Fibroblast of lung (primary cell): ENCODE measurements around the gene PRKAR1B. TPM values are rescaled to one million over a fixed set of nuclear protein-coding genes. Genes with fewer than 3 reads are reported as not detected.

Experiments
- DNase-seq, 2 donors: peaks; one replicate each; pipeline versions ENCODE4 v3.0.0 to v3.0.0-alpha.2; 2010; ENCODE audit warnings: low read depth in 2 of 2
- H2AFZ ChIP-seq: 2 replicates; pipeline ENCODE4 v1.5.1; 2012; ENCODE audit warnings: low read length, control low read depth, inconsistent platforms
- H3K27ac ChIP-seq: 2 replicates; pipeline ENCODE4 v1.5.1; 2011; ENCODE audit warnings: low read length, control low read depth; ENCODE audit not compliant: insufficient read depth
- H3K27me3 ChIP-seq: 2 replicates; pipeline ENCODE4 v1.5.1; 2011; ENCODE audit warnings: mild to moderate bottlenecking, low read length; ENCODE audit not compliant: control insufficient read depth, insufficient read depth
- H3K36me3 ChIP-seq: 2 replicates; pipeline ENCODE4 v1.5.1; 2011; ENCODE audit warnings: low read length; ENCODE audit not compliant: control insufficient read depth, insufficient read depth
- H3K4me1 ChIP-seq: 2 replicates; pipeline ENCODE4 v1.5.1; 2011; ENCODE audit warnings: low read length; ENCODE audit not compliant: control insufficient read depth, insufficient read depth; ENCODE audit errors: extremely low read depth
- H3K4me2 ChIP-seq: 2 replicates; pipeline ENCODE4 v1.5.1; 2011; ENCODE audit warnings: low read length, control low read depth; ENCODE audit not compliant: insufficient read depth; ENCODE audit errors: extremely low read depth
- H3K4me3 ChIP-seq, 4 experiments: fragments of 200-600 bp in 1 of 4; sonication (generic) in 1 of 4; replicated peaks in 1 of 4; 2 replicates each; pipeline ENCODE4 v1.5.1; 2011 to 2016; ENCODE audit warnings: low read length in 4 of 4, low read depth in 3 of 4, mild to moderate bottlenecking in 3 of 4, control low read depth in 2 of 4, inconsistent platforms in 1 of 4, mixed read lengths in 1 of 4; ENCODE audit not compliant: insufficient read depth in 1 of 4; ENCODE audit errors: control extremely low read depth in 1 of 4
- H3K79me2 ChIP-seq: 2 replicates; pipeline ENCODE4 v1.5.1; 2012; ENCODE audit warnings: mild to moderate bottlenecking, low read length, inconsistent platforms; ENCODE audit not compliant: control insufficient read depth, insufficient read depth
- H3K9ac ChIP-seq: 2 replicates; pipeline ENCODE4 v1.5.1; 2011; ENCODE audit warnings: mild to moderate bottlenecking, low read length, control low read depth; ENCODE audit not compliant: insufficient read depth
- H3K9me3 ChIP-seq: 2 replicates; pipeline ENCODE4 v1.5.1; 2012; ENCODE audit warnings: low read depth, low read length; ENCODE audit not compliant: control insufficient read depth, insufficient read depth
- H4K20me1 ChIP-seq: 2 replicates; pipeline ENCODE4 v1.5.1; 2011; ENCODE audit warnings: low read length; ENCODE audit not compliant: control insufficient read depth, insufficient read depth; ENCODE audit errors: extremely low read depth
- CTCF ChIP-seq, 2 donors: IDR thresholded peaks in 1 of 2; conservative IDR thresholded peaks in 1 of 2; 1 replicate in 1 of 2; 2 replicates in 1 of 2; pipeline ENCODE4 v1.5.1; 2011 to 2012; ENCODE audit warnings: low read length in 2 of 2, control low read depth in 1 of 2, inconsistent platforms in 1 of 2, low read depth in 1 of 2, mild to moderate bottlenecking in 1 of 2
- EZH2 ChIP-seq: IDR thresholded peaks from 2 replicates; pipeline ENCODE4 v1.5.1; 2012; ENCODE audit warnings: low read length, control low read depth, mild to moderate bottlenecking; ENCODE audit errors: missing control alignments
- polyA plus RNA-seq, 2 donors: library from polyadenylated mRNA; depleted of rRNA in 1 of 2; stranded (reverse) in 1 of 2; unstranded in 1 of 2; fragments of >200 nt; gene quantifications; 2 replicates each; pipeline ENCODE4 v1.2.1, GENCODE V29; 2011 to 2012; ENCODE audit warnings: missing spikeins in 1 of 2
- total RNA-seq: library from RNA; depleted of rRNA; stranded (reverse); fragments of >200 nt; gene quantifications from 2 replicates; pipeline ENCODE4 v1.2.1, GENCODE V29; 2014

The PRKAR1B gene
- total and polyA plus RNA-seq, 2 donors (not counting 1 experiment from before 2014, with no cell fraction given), result 12.7 to 14.5 TPM

DNA sequence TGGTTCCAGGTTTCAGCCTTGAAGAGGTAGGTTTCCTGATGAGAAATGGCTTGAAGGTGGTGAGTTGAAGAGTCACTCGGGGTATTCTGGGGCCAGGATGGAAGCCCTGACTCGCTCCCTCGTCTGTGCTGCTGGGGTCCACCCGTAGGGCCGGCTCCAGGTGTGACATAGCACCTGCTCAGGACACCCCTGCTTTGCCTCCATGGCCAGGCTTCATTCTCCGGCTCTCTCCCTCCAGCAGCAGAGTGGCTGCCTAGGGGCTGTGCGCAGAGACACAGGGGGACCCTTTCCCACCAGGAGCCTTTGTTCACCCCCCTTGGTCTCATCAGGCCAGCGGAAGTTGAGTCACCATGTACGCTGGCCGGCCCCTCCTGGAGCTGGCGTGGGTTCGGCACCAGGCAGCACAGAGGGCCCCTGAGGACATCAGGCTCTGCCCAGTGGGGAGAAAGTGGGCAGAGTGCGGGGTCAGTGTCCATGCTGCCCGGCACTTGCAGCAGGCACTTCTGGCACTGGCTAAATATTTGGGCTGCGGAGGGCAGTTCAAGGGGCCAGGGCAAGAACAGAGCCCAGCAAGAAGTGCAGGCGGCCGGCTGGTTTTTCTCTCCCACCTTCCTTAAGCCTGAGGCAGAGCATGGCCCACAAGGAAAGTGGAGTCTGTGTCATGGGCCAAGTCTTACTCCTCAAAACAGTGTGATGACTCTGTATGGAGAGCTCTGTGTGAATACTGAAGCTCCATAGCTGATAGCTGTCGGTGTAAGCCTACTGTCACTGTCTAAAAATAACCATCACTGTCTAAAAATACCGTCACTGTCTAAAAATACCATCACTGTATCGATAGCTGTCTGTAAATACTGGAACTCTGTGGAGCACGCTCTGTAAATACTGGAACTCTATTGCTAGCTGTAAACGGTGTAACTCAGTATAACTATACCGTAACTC is 3.7 kb upstream of the PRKAR1B start:
- Histone ChIP-seq H2AFZ (no peak overlapping the region), H3K9me3 (no peaks in the 10 kb centered on the region), H3K4me1 (peaks cover 11% of the 10 kb centered on the region), H3K9ac (peak overlapping the region; percentile 31), H3K4me2 (no peak overlapping the region), H3K36me3 (peaks cover 4% of the 10 kb centered on the region), H4K20me1 (no peaks in the 10 kb centered on the region), H3K4me3 (no peak overlapping the region), H3K79me2 (peaks cover 27% of the 10 kb centered on the region), H3K27ac (peak overlapping the region; percentile 23), H3K27me3 (no peaks in the 10 kb centered on the region)
- TF ChIP-seq EZH2, result no peak
- no peak for TF ChIP-seq CTCF (conservative IDR thresholded peaks at IDR 0.05 in 1 of 2, IDR thresholded peaks at IDR 0.05 in 1 of 2; ENCODE audit: low read depth in 1 of 2, low read length in 2 of 2)
- DNase-seq, result no peak

- TF ChIP-seq CTCF (conservative IDR thresholded peaks at IDR 0.05 in 1 of 2, IDR thresholded peaks at IDR 0.05 in 1 of 2; ENCODE audit: low read depth in 1 of 2, low read length in 2 of 2) (no peak), EZH2 (no peak)
- H3K27ac ChIP-seq, result no peak overlapping the region
- no peak overlapping the region for H2AFZ ChIP-seq
- H3K4me1 ChIP-seq, result peaks cover 11% of the 10 kb centered on the region
- H3K36me3 ChIP-seq, result peaks cover 4% of the 10 kb centered on the region
- H3K4me2 ChIP-seq, result no peak overlapping the region
- no peaks in the 10 kb centered on the region for H3K9me3 ChIP-seq
- H3K4me3 ChIP-seq, result no peak overlapping the region
- no peak for DNase-seq
- H3K79me2 ChIP-seq, result peaks cover 18% of the 10 kb centered on the region
- H3K27me3 ChIP-seq, result no peaks in the 10 kb centered on the region
- no peak overlapping the region for H3K9ac ChIP-seq
- no peaks in the 10 kb centered on the region for H4K20me1 ChIP-seq
Measured at GRCh38 chr7:729140-730000, 2.3 kb upstream of the PRKAR1B start.

DNA sequence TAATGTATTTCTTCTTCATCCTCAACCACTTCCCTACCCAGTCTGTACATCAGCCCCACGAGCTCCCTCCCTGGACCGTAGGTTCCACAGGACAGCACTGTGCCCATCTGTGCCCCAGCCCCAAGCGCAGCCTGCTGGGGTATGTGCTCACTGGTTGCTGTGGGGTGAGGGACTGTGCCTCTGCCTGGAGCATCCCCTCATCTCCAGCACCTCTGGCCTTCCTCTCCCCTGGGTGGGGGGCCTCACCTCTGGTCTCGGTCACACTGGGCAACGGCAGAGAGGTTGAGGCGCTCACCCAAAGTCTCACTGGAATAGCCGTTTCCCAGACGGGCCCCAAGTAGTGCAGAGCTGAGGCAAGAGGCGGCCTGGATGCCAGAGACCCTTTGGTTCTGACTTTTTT is 1.5 kb upstream of the PRKAR1B start:
- peak overlapping the region in 2 of 4 experiments; percentile 49 to 64 for H3K4me3 ChIP-seq
- H3K4me1 ChIP-seq, result peaks cover 11% of the 10 kb centered on the region
- no peak overlapping the region for H2AFZ ChIP-seq
- no peak overlapping the region for H3K4me2 ChIP-seq
- peaks cover 14% of the 10 kb centered on the region for H3K79me2 ChIP-seq
- no peaks in the 10 kb centered on the region for H3K9me3 ChIP-seq
- no peak overlapping the region for H3K9ac ChIP-seq
- H3K27me3 ChIP-seq, result no peaks in the 10 kb centered on the region
- no peak overlapping the region for H3K27ac ChIP-seq
- no peak for DNase-seq
- H4K20me1 ChIP-seq, result no peaks in the 10 kb centered on the region
- H3K36me3 ChIP-seq, result peaks cover 4% of the 10 kb centered on the region
- no peak for TF ChIP-seq CTCF (conservative IDR thresholded peaks at IDR 0.05 in 1 of 2, IDR thresholded peaks at IDR 0.05 in 1 of 2; ENCODE audit: low read depth in 1 of 2, low read length in 2 of 2)
- no peak for TF ChIP-seq EZH2
